ENCODE measurements around the gene ECE1.

ECE1 gene

DNA sequence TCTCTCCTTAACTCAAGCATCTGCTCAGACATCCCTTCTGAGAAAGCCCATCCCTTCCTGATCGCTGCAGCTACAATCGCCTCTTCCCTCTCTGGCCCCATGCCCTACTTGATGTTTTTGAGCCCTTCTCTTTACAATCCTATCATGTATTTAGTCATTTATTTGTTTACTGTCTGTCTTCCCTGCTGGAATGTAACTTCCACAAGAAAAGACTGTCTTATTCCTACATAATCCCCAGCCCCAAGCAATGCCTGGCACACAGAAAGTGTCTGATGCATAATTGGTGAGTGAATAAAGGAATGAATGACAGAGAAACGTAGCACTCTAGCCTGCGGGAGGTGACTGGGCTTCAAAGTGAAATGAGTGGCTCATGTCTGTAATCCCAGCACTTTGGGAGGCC lies 25.4 kb downstream of the ECE1 start:
- H3K27ac ChIP-seq (ENCODE audit: low read depth, low read length) = no peak overlapping the region
- no peaks in the 10 kb centered on the region for H3K27me3 ChIP-seq (ENCODE audit: control insufficient read depth, insufficient read depth, low read length)
- H3K9me3 ChIP-seq (ENCODE audit: control insufficient read depth, insufficient read depth, low read depth, low read length) = no peaks in the 10 kb centered on the region
- no peak overlapping the region for H3K9ac ChIP-seq (ENCODE audit: low read length)
- peaks cover 28% of the 10 kb centered on the region; the same call in 1 of the 2 replicates for H3K36me3 ChIP-seq (ENCODE audit: control insufficient read depth, insufficient read depth, low read length)
- H3K4me3 ChIP-seq (ENCODE audit: low read depth, low read length) = no peak overlapping the region
- H3K4me1 ChIP-seq (ENCODE audit: control insufficient read depth, insufficient read depth, low read length) = peaks cover 24% of the 10 kb centered on the region

DNA sequence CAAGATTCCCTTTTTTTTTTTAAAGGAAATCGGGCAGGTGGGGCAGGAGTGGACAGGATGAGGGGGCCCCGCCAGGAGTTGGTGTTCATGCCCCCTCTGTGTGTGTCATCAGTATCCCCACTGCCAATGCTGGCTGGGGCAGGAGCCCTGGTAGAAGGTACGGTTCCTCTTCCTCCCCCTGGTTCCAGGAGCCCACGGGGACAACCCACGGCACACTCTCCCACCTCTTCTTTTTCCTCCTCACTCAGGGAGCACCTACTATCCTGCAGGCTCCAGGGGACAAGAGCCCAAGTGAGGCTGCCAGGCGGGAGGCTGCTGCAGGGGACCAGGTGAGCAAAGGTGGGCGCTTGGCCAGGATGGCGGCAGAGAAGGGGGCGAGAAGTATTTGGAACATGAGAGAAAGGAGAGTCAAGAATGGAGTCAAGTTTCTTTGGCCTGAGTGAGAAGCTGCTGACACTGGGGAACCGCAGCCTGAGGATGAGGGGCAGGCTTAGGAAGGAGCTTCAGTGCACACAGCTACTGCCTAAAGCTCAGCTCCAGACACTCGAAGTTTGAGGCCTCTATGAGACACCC lies 26.5 kb downstream of the ECE1 start:
- no peaks in the 10 kb centered on the region for H3K27me3 ChIP-seq (ENCODE audit: control insufficient read depth, insufficient read depth, low read length)
- no peak overlapping the region for H3K9ac ChIP-seq (ENCODE audit: low read length)
- H3K36me3 ChIP-seq (ENCODE audit: control insufficient read depth, insufficient read depth, low read length) = peaks cover 23% of the 10 kb centered on the region; the same call in 1 of the 2 replicates
- H3K9me3 ChIP-seq (ENCODE audit: control insufficient read depth, insufficient read depth, low read depth, low read length) = no peaks in the 10 kb centered on the region
- no peak overlapping the region for H3K4me3 ChIP-seq (ENCODE audit: low read depth, low read length)
- H3K4me1 ChIP-seq (ENCODE audit: control insufficient read depth, insufficient read depth, low read length) = peaks cover 24% of the 10 kb centered on the region
- no peak overlapping the region for H3K27ac ChIP-seq (ENCODE audit: low read depth, low read length)

DNA sequence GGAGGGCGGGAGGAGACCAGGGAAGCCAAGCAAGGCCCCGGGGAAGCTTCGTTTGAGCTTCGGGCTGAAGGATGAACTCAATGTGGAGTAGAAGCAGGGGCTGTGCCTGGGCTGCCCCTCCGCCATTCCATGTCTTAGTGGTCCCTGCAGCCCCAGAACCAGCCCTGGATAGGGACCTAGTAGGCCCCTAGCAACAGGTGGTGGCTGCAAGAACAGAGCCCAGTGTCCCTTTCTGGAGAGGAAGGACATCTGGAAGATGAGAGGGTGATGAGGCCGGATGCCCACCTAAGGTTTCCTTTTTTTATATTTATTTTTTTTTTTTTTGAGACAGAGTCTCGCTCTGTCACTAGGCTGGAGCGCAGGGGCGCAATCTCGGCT lies 27.2 kb downstream of the ECE1 start:
- Histone ChIP-seq H3K36me3 (ENCODE audit: control insufficient read depth, insufficient read depth, low read length) (peaks cover 16% of the 10 kb centered on the region; the same call in 1 of the 2 replicates), H3K27me3 (ENCODE audit: control insufficient read depth, insufficient read depth, low read length) (no peaks in the 10 kb centered on the region), H3K4me1 (ENCODE audit: control insufficient read depth, insufficient read depth, low read length) (peaks cover 24% of the 10 kb centered on the region), H3K27ac (ENCODE audit: low read depth, low read length) (no peak overlapping the region), H3K9ac (ENCODE audit: low read length) (peak overlapping the region; percentile 5), H3K9me3 (ENCODE audit: control insufficient read depth, insufficient read depth, low read depth, low read length) (no peaks in the 10 kb centered on the region), H3K4me3 (ENCODE audit: low read depth, low read length) (no peak overlapping the region)

DNA sequence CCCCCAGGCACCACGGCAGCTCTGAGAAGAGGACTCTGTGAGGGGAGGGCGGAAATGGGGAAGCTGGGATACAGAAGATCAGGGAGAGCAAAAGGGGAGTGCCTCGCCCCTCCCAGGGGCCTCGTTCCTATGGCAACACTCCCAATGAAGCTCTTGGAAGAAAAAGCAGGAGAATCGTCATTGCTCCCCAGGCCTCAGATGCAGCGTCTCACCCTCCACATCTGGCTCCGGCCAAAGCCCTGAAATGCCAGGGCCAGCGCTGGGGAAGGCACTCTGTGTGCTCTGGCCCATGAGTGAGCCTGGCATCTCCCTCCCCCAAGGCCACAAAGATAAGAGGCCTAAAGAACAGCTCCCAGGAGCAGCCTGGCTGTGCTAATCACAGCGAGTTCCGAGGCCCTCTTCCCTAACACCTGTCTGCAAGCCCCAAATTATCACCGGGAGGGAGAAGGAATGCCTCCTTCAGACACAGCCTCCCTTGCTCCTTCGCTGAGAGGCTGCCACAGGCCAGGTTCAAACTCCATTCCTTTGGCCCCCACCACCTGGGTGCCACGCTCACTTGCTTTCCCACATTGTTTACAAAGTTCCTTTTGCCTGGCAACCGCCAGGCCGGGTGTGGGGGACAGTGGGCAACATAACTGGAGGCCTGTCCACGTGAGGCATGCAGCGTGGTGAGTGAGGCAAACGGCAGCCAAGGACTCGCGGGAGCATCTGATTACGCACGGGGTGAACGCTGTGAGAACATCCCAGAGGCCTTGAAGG lies 27.8 kb downstream of the ECE1 start:
- H3K4me1 ChIP-seq (ENCODE audit: control insufficient read depth, insufficient read depth, low read length) = peaks cover 24% of the 10 kb centered on the region
- no peaks in the 10 kb centered on the region for H3K9me3 ChIP-seq (ENCODE audit: control insufficient read depth, insufficient read depth, low read depth, low read length)
- H3K27ac ChIP-seq (ENCODE audit: low read depth, low read length) = no peak overlapping the region; the same call in 1 of the 2 replicates
- H3K9ac ChIP-seq (ENCODE audit: low read length) = peak overlapping the region; percentile 35
- no peaks in the 10 kb centered on the region for H3K27me3 ChIP-seq (ENCODE audit: control insufficient read depth, insufficient read depth, low read length)
- H3K36me3 ChIP-seq (ENCODE audit: control insufficient read depth, insufficient read depth, low read length) = peaks cover 11% of the 10 kb centered on the region; the same call in 1 of the 2 replicates
- H3K4me3 ChIP-seq (ENCODE audit: low read depth, low read length) = no peak overlapping the region; the same call in 1 of the 2 replicates

DNA sequence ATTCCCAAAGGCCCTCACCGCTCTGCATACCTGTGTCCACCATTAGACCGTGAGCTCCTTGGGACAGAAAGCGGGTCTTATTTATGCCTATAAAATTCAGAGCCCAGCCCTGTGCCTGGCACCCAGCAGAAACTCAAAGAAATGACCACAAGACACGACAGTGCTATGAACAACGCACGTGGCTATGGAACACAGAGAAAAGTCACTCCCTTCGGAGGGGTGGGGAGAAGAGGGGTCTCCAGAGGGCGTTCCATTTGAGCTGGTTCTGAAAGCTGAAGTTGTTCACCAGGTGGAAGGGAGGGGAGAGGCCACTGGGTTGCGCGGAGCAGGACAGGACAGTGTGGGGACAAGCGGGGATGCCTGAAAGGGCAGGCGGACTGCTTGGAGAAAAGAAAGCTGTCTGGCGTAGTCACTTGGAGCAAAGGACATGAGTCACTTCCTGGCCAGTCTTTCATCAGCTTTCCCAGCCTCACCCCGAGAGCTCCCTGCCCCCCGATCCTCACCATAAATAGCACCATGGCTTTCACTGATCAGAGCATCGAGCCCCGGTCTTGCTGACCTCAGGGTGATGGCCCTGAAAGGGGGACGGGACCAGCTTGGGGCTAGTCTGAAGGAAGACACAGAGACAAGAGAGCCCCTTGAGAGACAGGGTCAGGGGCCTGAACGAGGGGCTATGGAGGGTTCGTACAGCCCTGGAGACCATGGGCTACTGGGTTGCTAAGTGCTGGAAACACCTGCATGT lies 28.5 kb downstream of the ECE1 start:
- Histone ChIP-seq H3K27ac (ENCODE audit: low read depth, low read length) (peak overlapping the region; percentile 54; the same call in 1 of the 2 replicates), H3K9me3 (ENCODE audit: control insufficient read depth, insufficient read depth, low read depth, low read length) (no peaks in the 10 kb centered on the region), H3K9ac (ENCODE audit: low read length) (peak overlapping the region; percentile 35)

DNA sequence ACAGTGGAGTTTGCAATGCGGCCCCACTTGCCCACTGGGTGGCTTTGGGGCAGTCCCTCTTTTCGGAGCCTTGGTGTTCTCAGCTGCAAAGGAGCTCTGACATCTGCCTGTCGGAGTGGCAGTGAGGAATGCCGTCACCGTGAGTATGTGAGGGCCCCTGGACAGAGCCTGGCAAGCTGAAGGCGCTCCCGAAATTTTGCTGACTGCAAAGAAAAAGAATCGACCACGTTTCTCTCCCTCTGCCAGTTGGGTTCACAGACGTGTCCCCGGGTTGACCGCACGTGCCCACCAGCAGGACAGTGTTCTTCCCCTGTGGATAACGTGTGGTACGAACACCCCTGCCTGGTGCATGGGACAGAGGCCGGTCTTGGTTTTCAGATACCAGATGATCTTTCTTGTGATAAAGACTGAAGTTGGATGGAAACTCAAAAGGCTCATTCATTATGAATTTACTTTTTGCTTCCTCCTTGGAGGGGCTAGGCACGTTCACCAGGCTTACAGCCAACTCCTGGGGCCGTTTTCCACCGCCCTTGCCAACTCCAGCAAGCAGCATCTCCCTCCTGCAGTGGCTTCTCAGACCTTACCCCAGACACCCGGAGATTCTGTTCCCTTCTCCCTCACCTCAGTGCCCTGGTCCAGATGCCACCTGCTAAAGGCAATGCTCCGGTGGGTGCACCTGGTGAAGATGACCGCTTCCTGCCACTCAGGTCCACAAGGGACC lies 29.7 kb downstream of the ECE1 start:
- no peak overlapping the region for H3K27ac ChIP-seq (ENCODE audit: low read depth, low read length)
- no peak overlapping the region for H3K4me3 ChIP-seq (ENCODE audit: low read depth, low read length)
- H3K36me3 ChIP-seq (ENCODE audit: control insufficient read depth, insufficient read depth, low read length) = peaks cover 19% of the 10 kb centered on the region; the same call in 1 of the 2 replicates
- H3K9me3 ChIP-seq (ENCODE audit: control insufficient read depth, insufficient read depth, low read depth, low read length) = no peaks in the 10 kb centered on the region
- H3K9ac ChIP-seq (ENCODE audit: low read length) = no peak overlapping the region
- no peaks in the 10 kb centered on the region for H3K27me3 ChIP-seq (ENCODE audit: control insufficient read depth, insufficient read depth, low read length)
- peaks cover 24% of the 10 kb centered on the region for H3K4me1 ChIP-seq (ENCODE audit: control insufficient read depth, insufficient read depth, low read length)

More for the DNA sequence above, 28.5 kb downstream of the ECE1 start:
- peaks cover 24% of the 10 kb centered on the region for H3K4me1 ChIP-seq (ENCODE audit: control insufficient read depth, insufficient read depth, low read length)
- H3K27me3 ChIP-seq (ENCODE audit: control insufficient read depth, insufficient read depth, low read length) = no peaks in the 10 kb centered on the region
- H3K4me3 ChIP-seq (ENCODE audit: low read depth, low read length) = no peak overlapping the region
- H3K36me3 ChIP-seq (ENCODE audit: control insufficient read depth, insufficient read depth, low read length) = peaks cover 13% of the 10 kb centered on the region; the same call in 1 of the 2 replicates

DNA sequence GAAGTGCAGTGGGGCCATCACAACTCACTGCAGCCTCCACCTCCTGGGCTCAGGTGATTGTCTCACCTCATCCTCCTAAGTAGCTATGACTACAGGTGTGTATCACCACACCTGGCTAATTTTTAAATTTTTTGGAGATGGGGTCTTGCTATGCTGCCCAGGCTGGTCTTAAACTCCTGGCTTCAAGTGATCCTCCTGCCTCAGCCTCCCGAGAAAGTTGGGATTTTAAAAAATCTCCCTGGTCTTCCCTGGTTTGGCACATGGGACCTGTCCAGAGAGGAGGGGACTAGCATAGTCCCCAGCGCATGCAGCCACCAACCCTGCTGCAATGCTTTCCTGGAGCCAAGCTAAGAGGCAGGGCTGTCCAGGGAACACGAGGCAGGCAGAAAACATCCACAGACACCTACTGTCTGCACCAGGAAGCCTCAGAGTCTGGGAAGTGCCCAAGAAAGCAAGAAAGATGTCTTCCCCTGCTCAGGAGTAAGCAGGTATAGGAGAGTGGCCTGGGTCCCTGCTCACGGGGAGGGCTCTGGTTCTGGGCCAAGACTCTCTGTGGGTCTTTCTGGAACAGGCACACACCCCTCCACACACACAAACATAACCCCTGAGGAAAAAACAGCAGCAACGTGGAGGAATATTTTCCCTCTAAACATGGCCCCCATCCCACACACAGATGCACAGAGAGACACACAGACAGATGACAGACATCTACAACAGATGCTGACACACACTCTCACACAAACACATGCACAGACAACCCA lies 30.8 kb downstream of the ECE1 start:
- Histone ChIP-seq H3K36me3 (ENCODE audit: control insufficient read depth, insufficient read depth, low read length) (peaks cover 27% of the 10 kb centered on the region; the same call in 1 of the 2 replicates), H3K4me1 (ENCODE audit: control insufficient read depth, insufficient read depth, low read length) (peaks cover 18% of the 10 kb centered on the region), H3K9ac (ENCODE audit: low read length) (no peak overlapping the region), H3K4me3 (ENCODE audit: low read depth, low read length) (no peak overlapping the region), H3K9me3 (ENCODE audit: control insufficient read depth, insufficient read depth, low read depth, low read length) (no peaks in the 10 kb centered on the region), H3K27ac (ENCODE audit: low read depth, low read length) (no peak overlapping the region), H3K27me3 (ENCODE audit: control insufficient read depth, insufficient read depth, low read length) (no peaks in the 10 kb centered on the region)

DNA sequence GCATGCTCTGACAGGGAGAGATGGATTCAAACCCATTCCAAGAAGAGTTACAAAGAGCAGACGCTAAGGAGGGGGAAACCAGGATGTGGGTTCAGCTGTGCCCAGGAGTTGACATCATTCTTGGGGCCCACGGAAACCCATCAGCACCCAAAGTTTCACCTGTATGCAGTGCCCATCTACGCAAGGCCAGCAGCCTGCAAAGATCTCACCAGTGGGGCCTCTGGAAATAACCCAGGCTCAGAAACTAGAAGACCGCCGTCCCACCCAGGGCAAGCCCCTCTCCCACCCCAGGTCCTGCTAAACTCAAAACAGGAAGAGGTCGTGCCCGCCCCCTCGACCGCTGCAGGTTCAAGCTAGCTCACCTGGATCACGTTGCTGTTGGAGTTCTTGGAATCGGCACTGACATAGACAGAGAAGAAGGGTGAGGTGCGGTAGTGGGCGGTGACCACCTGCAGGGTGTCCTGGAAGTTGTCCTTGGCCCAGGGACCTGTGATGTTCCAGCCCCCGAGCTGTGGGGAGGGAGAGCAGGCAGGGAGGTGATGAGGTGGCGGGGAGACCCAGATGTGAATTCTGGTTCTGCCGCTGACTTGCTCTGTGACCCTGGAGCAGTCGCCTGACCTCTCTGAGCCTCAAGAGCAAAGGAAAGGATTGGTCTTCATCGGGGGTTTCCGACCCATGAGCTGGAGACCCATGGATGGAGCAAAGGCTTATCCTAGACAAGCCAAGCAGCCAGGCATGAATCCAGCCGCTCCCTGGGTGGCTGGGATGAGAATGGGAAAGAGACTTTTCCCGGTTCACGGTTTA lies 31.7 kb downstream of the ECE1 start:
- Histone ChIP-seq H3K9me3 (ENCODE audit: control insufficient read depth, insufficient read depth, low read depth, low read length) (no peaks in the 10 kb centered on the region), H3K9ac (ENCODE audit: low read length) (no peak overlapping the region), H3K4me1 (ENCODE audit: control insufficient read depth, insufficient read depth, low read length) (peaks cover 18% of the 10 kb centered on the region), H3K27me3 (ENCODE audit: control insufficient read depth, insufficient read depth, low read length) (no peaks in the 10 kb centered on the region), H3K27ac (ENCODE audit: low read depth, low read length) (no peak overlapping the region), H3K4me3 (ENCODE audit: low read depth, low read length) (no peak overlapping the region), H3K36me3 (ENCODE audit: control insufficient read depth, insufficient read depth, low read length) (peaks cover 32% of the 10 kb centered on the region; the same call in 1 of the 2 replicates)

DNA sequence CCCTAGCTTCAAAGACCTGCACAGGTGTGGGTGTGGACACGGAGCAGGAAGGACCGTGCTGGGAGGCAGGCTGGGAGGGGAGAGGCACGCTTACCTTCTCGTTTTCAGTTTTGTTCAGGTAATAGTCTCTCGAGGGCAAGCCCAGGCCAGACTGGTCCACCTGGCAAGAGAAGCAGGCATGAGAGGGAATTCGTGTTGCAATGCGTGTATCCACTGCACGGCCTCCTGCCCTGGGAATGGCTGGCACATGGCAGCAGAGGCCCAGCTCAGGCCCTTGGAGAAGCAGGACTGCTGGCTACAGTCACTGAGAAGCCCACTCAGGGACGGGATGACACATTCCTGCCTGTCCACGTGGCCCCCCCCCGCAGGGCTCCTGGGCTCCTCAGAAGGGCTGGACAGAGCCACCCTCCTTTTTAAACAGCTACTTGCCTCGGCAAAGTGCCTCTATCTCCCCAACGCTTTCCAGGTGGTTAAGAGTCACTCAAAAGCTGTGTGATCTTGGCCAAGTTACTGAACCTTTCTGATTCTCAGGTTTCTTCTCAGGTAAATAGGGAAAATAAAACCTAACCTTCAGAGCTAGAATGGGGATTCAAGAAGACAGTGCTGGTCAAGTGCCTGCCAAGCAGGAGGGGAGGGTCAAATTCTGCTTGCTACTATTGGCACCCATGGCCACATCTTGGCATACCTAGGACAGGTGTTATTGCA lies 32.7 kb downstream of the ECE1 start:
- Histone ChIP-seq H3K4me3 (ENCODE audit: low read depth, low read length) (no peak overlapping the region), H3K36me3 (ENCODE audit: control insufficient read depth, insufficient read depth, low read length) (peaks cover 32% of the 10 kb centered on the region; the same call in 1 of the 2 replicates), H3K9ac (ENCODE audit: low read length) (no peak overlapping the region), H3K4me1 (ENCODE audit: control insufficient read depth, insufficient read depth, low read length) (peaks cover 13% of the 10 kb centered on the region), H3K9me3 (ENCODE audit: control insufficient read depth, insufficient read depth, low read depth, low read length) (no peaks in the 10 kb centered on the region), H3K27me3 (ENCODE audit: control insufficient read depth, insufficient read depth, low read length) (no peaks in the 10 kb centered on the region), H3K27ac (ENCODE audit: low read depth, low read length) (no peak overlapping the region)
